Neural crest cell (in vitro differentiated cells): ENCODE data around the gene AQP12B. TPM values are rescaled to one million over a fixed set of nuclear protein-coding genes. Genes with fewer than 3 reads are reported as not detected.

Experiments used
- DNase-seq: peaks from one replicate; pipeline ENCODE4 v3.0.0; 2021; ENCODE audit warnings: low read depth, mixed read lengths, low spot score
- H3K27ac Mint-ChIP-seq: one replicate; pipeline ENCODE4 v1.8.0; 2021; ENCODE audit warnings: mild to moderate bottlenecking, mixed read lengths; ENCODE audit not compliant: unreplicated experiment
- H3K27me3 Mint-ChIP-seq: 2 replicates; pipeline ENCODE4 v1.8.0; 2021; ENCODE audit warnings: low read depth, mild to moderate bottlenecking, mixed read lengths
- H3K36me3 Mint-ChIP-seq: 2 replicates; pipeline ENCODE4 v1.8.0; 2021; ENCODE audit warnings: low read depth, mild to moderate bottlenecking, mixed read lengths
- H3K4me1 Mint-ChIP-seq: 2 replicates; pipeline ENCODE4 v1.8.0; 2021; ENCODE audit warnings: mixed read lengths
- H3K4me3 Mint-ChIP-seq: one replicate; pipeline ENCODE4 v1.8.0; 2021; ENCODE audit warnings: mild to moderate bottlenecking, mixed read lengths
- H3K9me3 Mint-ChIP-seq: 2 replicates; pipeline ENCODE4 v1.8.0; 2021; ENCODE audit warnings: mixed read lengths
- CTCF ChIP-seq: fragments of 200-600 bp; sonication (generic); conservative IDR thresholded peaks from 2 replicates; pipeline ENCODE4 v1.5.0; 2021; ENCODE audit warnings: antibody characterized with exemption, mild to moderate bottlenecking
- total RNA-seq: library from RNA; stranded (reverse); gene quantifications from 2 replicates; pipeline ENCODE4 v1.2.1, GENCODE V29; 2021

Gene AQP12B
- total RNA-seq, 1 donor from 2014 or later = not detected

GRCh38 chr2:240636563-240637115 is 46.0 kb downstream of the AQP12B start:
- no peak overlapping the region for H3K4me3 Mint-ChIP-seq
- H3K27ac Mint-ChIP-seq = no peak overlapping the region
- no peak for DNase-seq
- H3K9me3 Mint-ChIP-seq = peaks cover 12% of the 10 kb centered on the region
- no peaks in the 10 kb centered on the region for H3K4me1 Mint-ChIP-seq
- H3K27me3 Mint-ChIP-seq = peaks cover 27% of the 10 kb centered on the region
- TF ChIP-seq CTCF = no peak
- no peaks in the 10 kb centered on the region for H3K36me3 Mint-ChIP-seq

- no peak overlapping the region for H3K4me3 Mint-ChIP-seq
- H3K27me3 Mint-ChIP-seq = peaks cover 26% of the 10 kb centered on the region
- no peak for TF ChIP-seq CTCF
- H3K27ac Mint-ChIP-seq = no peak overlapping the region
- H3K36me3 Mint-ChIP-seq = no peaks in the 10 kb centered on the region
- DNase-seq = no peak
- no peaks in the 10 kb centered on the region for H3K4me1 Mint-ChIP-seq
- peaks cover 12% of the 10 kb centered on the region for H3K9me3 Mint-ChIP-seq
These were observed 46.6 kb downstream of the AQP12B start for GRCh38 chr2:240635998-240636547.

GRCh38 chr2:240635121-240635997 is 47.3 kb downstream of the AQP12B start:
- H3K9me3 Mint-ChIP-seq = peaks cover 12% of the 10 kb centered on the region
- peaks cover 23% of the 10 kb centered on the region for H3K27me3 Mint-ChIP-seq
- no peaks in the 10 kb centered on the region for H3K4me1 Mint-ChIP-seq
- H3K36me3 Mint-ChIP-seq = no peaks in the 10 kb centered on the region
- no peak overlapping the region for H3K27ac Mint-ChIP-seq
- TF ChIP-seq CTCF = no peak
- no peak for DNase-seq
- H3K4me3 Mint-ChIP-seq = no peak overlapping the region

GRCh38 chr2:240632306-240632721 is 50.4 kb downstream of the AQP12B start:
- no peak overlapping the region for H3K27ac Mint-ChIP-seq
- no peak overlapping the region for H3K4me3 Mint-ChIP-seq
- H3K9me3 Mint-ChIP-seq = peaks cover 12% of the 10 kb centered on the region
- TF ChIP-seq CTCF = no peak
- no peaks in the 10 kb centered on the region for H3K4me1 Mint-ChIP-seq
- DNase-seq = no peak
- H3K36me3 Mint-ChIP-seq = no peaks in the 10 kb centered on the region
- H3K27me3 Mint-ChIP-seq = no peaks in the 10 kb centered on the region

GRCh38 chr2:240631548-240632305 is 51.0 kb downstream of the AQP12B start:
- H3K4me1 Mint-ChIP-seq = no peaks in the 10 kb centered on the region
- no peak overlapping the region for H3K4me3 Mint-ChIP-seq
- no peak for DNase-seq
- H3K9me3 Mint-ChIP-seq = peaks cover 12% of the 10 kb centered on the region
- no peak for TF ChIP-seq CTCF
- H3K36me3 Mint-ChIP-seq = no peaks in the 10 kb centered on the region
- H3K27me3 Mint-ChIP-seq = no peaks in the 10 kb centered on the region
- H3K27ac Mint-ChIP-seq = no peak overlapping the region
